Activated T-cell treated with anti-CD3 and anti-CD28 coated beads, Interleukin-2, amount 50 U/mL, for 72 hours (primary cell): ENCODE data around the gene ZNF878. TPM values are rescaled to one million over a fixed set of nuclear protein-coding genes. Genes with fewer than 3 reads are reported as not detected.
"Not testable (repeated sequence)": the region's sequence is repeated elsewhere in the genome, so short reads cannot be mapped to it uniquely, and the experiment has no call there.

Source experiments
- ATAC-seq, 2 donors: fragments of 150-1000 bp; cut with Tn5 transposase; replicated peaks in 1 of 2; 2 replicates each; pipeline ENCODE4 v1.10.0; 2021; ENCODE audit warnings: moderate library complexity in 2 of 2, mild to moderate bottlenecking in 1 of 2
- DNase-seq, 2 donors: peaks; one replicate each; pipeline ENCODE4 v3.0.0; 2021 to 2022; ENCODE audit warnings: mixed read lengths in 1 of 2
- H3K27ac Mint-ChIP-seq: one replicate; pipeline ENCODE4 v1.8.0; 2022; ENCODE audit warnings: mild to moderate bottlenecking, moderate library complexity, mixed read lengths
- H3K27me3 Mint-ChIP-seq: one replicate; pipeline ENCODE4 v1.8.0; 2022; ENCODE audit warnings: low read depth, mixed read lengths
- H3K36me3 Mint-ChIP-seq, 2 donors: one replicate each; pipeline ENCODE4 v1.8.0; 2022; ENCODE audit warnings: mixed read lengths in 2 of 2, mild to moderate bottlenecking in 1 of 2; ENCODE audit not compliant: insufficient read depth in 2 of 2
- H3K4me1 Mint-ChIP-seq: one replicate; pipeline ENCODE4 v1.8.0; 2022; ENCODE audit warnings: low read depth, mixed read lengths
- H3K4me3 Mint-ChIP-seq, 2 donors: one replicate each; pipeline ENCODE4 v1.8.0; 2022; ENCODE audit warnings: mild to moderate bottlenecking in 2 of 2, mixed read lengths in 2 of 2, moderate library complexity in 2 of 2
- H3K9me3 Mint-ChIP-seq, 2 donors: one replicate each; pipeline ENCODE4 v1.8.0; 2022; ENCODE audit warnings: mixed read lengths in 2 of 2
- total RNA-seq, 2 donors: library from RNA; stranded (reverse); gene quantifications; one replicate each; pipeline ENCODE4 v1.2.3, GENCODE V29; 2022

Gene ZNF878
- under 1 TPM; 0.39 to 0.55 TPM for total RNA-seq

- peak within 1 kb of the TSS; percentile 80 to 81 for H3K4me3 Mint-ChIP-seq
- peak; percentile 86 to 88 for ATAC-seq
- H3K4me1 Mint-ChIP-seq, result peaks cover 20% of the 10 kb centered on the region
- peaks cover 33% of the 10 kb centered on the region for H3K27me3 Mint-ChIP-seq
- peaks cover 7 to 8% of the 10 kb centered on the region in 2 donors for H3K36me3 Mint-ChIP-seq
- no peak within 1 kb of the TSS for H3K27ac Mint-ChIP-seq
- no peaks in the 10 kb centered on the region for H3K9me3 Mint-ChIP-seq
- DNase-seq, result peak; percentile 56 to 73
Measured at GRCh38 chr19:12052497-12053169, at the start of gene ZNF878. ZNF878 (minus strand) TSS chr19:12052961; CDS start chr19:12052801, 160 bp downstream.

- Mint-ChIP-seq H3K36me3 (peaks cover 10 to 37% of the 10 kb centered on the region in 2 donors), H3K27me3 (no peaks in the 10 kb centered on the region), H3K4me1 (peaks cover 18% of the 10 kb centered on the region), H3K9me3 (peaks cover 2% of the 10 kb centered on the region in 2 donors), H3K4me3 (no peak overlapping the region), H3K27ac (no peak overlapping the region)
- no peak for DNase-seq
- no peak for ATAC-seq
Measured at GRCh38 chr19:12098040-12098439, 45.3 kb upstream of the ZNF878 start.

GRCh38 chr19:12095111-12095790, 42.5 kb upstream of the ZNF878 start:
- Mint-ChIP-seq H3K27me3 (no peaks in the 10 kb centered on the region), H3K9me3 (peaks cover 2% of the 10 kb centered on the region in 2 donors), H3K27ac (no peak overlapping the region), H3K36me3 (peaks cover 13 to 33% of the 10 kb centered on the region in 2 donors), H3K4me1 (peaks cover 34% of the 10 kb centered on the region), H3K4me3 (no peak overlapping the region)
- ATAC-seq (no peak), DNase-seq (no peak)

- DNase-seq (no peak), ATAC-seq (peak; percentile 32 to 33)
- Mint-ChIP-seq H3K4me1 (peaks cover 34% of the 10 kb centered on the region), H3K9me3 (peaks cover 2% of the 10 kb centered on the region in 2 donors), H3K27ac (peak overlapping the region; percentile 19), H3K27me3 (no peaks in the 10 kb centered on the region), H3K36me3 (peaks cover 12 to 28% of the 10 kb centered on the region in 2 donors), H3K4me3 (peak overlapping the region; percentile 74 to 91)
Measured at GRCh38 chr19:12093777-12094176, 41.0 kb upstream of the ZNF878 start.

GRCh38 chr19:12092956-12093355, 40.2 kb upstream of the ZNF878 start:
- no peak for ATAC-seq
- Mint-ChIP-seq H3K27me3 (no peaks in the 10 kb centered on the region), H3K36me3 (peaks cover 9 to 25% of the 10 kb centered on the region in 2 donors), H3K27ac (no peak overlapping the region), H3K9me3 (peaks cover 0 to 2% of the 10 kb centered on the region in 2 donors), H3K4me3 (peak overlapping the region; percentile 74 to 91), H3K4me1 (peaks cover 34% of the 10 kb centered on the region)
- DNase-seq, result no peak

GRCh38 chr19:12092065-12092867, 39.5 kb upstream of the ZNF878 start:
- Mint-ChIP-seq H3K27me3 (no peaks in the 10 kb centered on the region), H3K4me1 (peaks cover 34% of the 10 kb centered on the region), H3K9me3 (peaks cover 2 to 4% of the 10 kb centered on the region in 2 donors), H3K27ac (no peak overlapping the region), H3K4me3 (peak overlapping the region; percentile 74 to 91), H3K36me3 (peaks cover 7 to 22% of the 10 kb centered on the region in 2 donors)
- peak; percentile 82 to 84 for ATAC-seq
- DNase-seq, result peak; percentile 75 to 81

GRCh38 chr19:12090807-12091206, 38.0 kb upstream of the ZNF878 start:
- peak; percentile 48 to 54 for ATAC-seq
- DNase-seq, result peak; percentile 74 to 82
- Mint-ChIP-seq H3K9me3 (peaks cover 0 to 4% of the 10 kb centered on the region in 2 donors), H3K27ac (no peak overlapping the region), H3K36me3 (peaks cover 7 to 18% of the 10 kb centered on the region in 2 donors), H3K4me3 (peak overlapping the region; percentile 36 to 44), H3K4me1 (peaks cover 29% of the 10 kb centered on the region), H3K27me3 (no peaks in the 10 kb centered on the region)

- no peak overlapping the region for H3K4me3 Mint-ChIP-seq
- DNase-seq (peak in 1 of 2 donors; percentile 17), ATAC-seq (peak; percentile 53 to 66)
- peaks cover 1 to 8% of the 10 kb centered on the region in 2 donors for H3K9me3 Mint-ChIP-seq
- H3K27me3 Mint-ChIP-seq, result no peaks in the 10 kb centered on the region
- H3K36me3 Mint-ChIP-seq, result peaks cover 4 to 16% of the 10 kb centered on the region in 2 donors
- no peaks in the 10 kb centered on the region for H3K4me1 Mint-ChIP-seq
- no peak overlapping the region for H3K27ac Mint-ChIP-seq
Measured at GRCh38 chr19:12085074-12085818, 32.5 kb upstream of the ZNF878 start.

- not testable (repeated sequence) for ATAC-seq, H3K9me3 Mint-ChIP-seq, H3K4me1 Mint-ChIP-seq, H3K4me3 Mint-ChIP-seq, H3K27me3 Mint-ChIP-seq
- peak in 1 of 2 donors; percentile 9 for DNase-seq
- peak overlapping the region; percentile 42 for H3K27ac Mint-ChIP-seq
- H3K36me3 Mint-ChIP-seq, result peaks cover 5 to 25% of the 10 kb centered on the region in 2 donors
Measured at GRCh38 chr19:12083336-12083735, 30.6 kb upstream of the ZNF878 start.

- Mint-ChIP-seq H3K4me1 (no peaks in the 10 kb centered on the region), H3K9me3 (peaks cover 11 to 34% of the 10 kb centered on the region in 2 donors), H3K27me3 (no peaks in the 10 kb centered on the region), H3K36me3 (peaks cover 36 to 65% of the 10 kb centered on the region in 2 donors), H3K4me3 (no peak overlapping the region), H3K27ac (no peak overlapping the region)
- no peak for DNase-seq
- ATAC-seq, result no peak
Measured at GRCh38 chr19:12077375-12077774, 24.6 kb upstream of the ZNF878 start.

GRCh38 chr19:12076331-12076730, 23.6 kb upstream of the ZNF878 start:
- not testable (repeated sequence) for ATAC-seq, H3K4me3 Mint-ChIP-seq, DNase-seq, H3K27ac Mint-ChIP-seq, H3K4me1 Mint-ChIP-seq, H3K27me3 Mint-ChIP-seq
- peaks cover 36 to 63% of the 10 kb centered on the region in 2 donors for H3K36me3 Mint-ChIP-seq
- H3K9me3 Mint-ChIP-seq, result peaks cover 9 to 34% of the 10 kb centered on the region in 2 donors

GRCh38 chr19:12075538-12076139, 22.9 kb upstream of the ZNF878 start:
- Mint-ChIP-seq H3K4me1 (no peaks in the 10 kb centered on the region), H3K27me3 (no peaks in the 10 kb centered on the region), H3K27ac (no peak overlapping the region), H3K9me3 (peaks cover 13 to 36% of the 10 kb centered on the region in 2 donors), H3K36me3 (peaks cover 36 to 65% of the 10 kb centered on the region in 2 donors), H3K4me3 (no peak overlapping the region)
- DNase-seq, result no peak
- ATAC-seq, result no peak
